GM10266 (cell line): ENCODE data around the gene ELP2.
A peak's percentile ranks its signal among the peaks of the same experiment; 100 is the strongest.

Experiments used
- DNase-seq: peaks from one replicate; pipeline ENCODE4 v3.0.0; 2012; ENCODE audit errors: extremely low spot score
- TF ChIP-seq, protein P1 (sequence below): IDR thresholded peaks from 2 replicates; pipeline ENCODE4 v1.5.1; 2012; ENCODE audit warnings: mild to moderate bottlenecking, low read depth; ENCODE audit not compliant: control insufficient read depth, insufficient read depth; ENCODE audit errors: missing control alignments

Gene ELP2

DNA sequence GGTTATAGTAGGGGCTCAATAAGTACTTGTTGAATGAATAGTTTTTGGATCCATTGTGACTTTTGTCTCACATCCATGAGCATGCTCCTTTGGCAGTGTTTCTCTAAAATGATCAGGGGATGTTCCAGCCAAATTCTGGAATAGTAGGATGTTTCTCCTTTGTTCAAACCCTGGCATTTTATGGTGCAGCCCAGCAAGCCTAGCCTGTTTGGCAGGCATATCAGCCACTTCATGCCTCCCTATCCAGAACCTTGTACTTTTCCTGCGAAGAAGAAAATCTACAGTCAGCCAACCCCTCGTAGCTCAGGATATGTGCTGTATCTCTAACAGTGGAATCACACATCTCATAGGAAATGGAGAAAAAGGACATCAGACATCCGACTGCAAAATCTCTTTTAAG is 35.3 kb upstream of the ELP2 start:
- TF ChIP-seq, protein P1, sequence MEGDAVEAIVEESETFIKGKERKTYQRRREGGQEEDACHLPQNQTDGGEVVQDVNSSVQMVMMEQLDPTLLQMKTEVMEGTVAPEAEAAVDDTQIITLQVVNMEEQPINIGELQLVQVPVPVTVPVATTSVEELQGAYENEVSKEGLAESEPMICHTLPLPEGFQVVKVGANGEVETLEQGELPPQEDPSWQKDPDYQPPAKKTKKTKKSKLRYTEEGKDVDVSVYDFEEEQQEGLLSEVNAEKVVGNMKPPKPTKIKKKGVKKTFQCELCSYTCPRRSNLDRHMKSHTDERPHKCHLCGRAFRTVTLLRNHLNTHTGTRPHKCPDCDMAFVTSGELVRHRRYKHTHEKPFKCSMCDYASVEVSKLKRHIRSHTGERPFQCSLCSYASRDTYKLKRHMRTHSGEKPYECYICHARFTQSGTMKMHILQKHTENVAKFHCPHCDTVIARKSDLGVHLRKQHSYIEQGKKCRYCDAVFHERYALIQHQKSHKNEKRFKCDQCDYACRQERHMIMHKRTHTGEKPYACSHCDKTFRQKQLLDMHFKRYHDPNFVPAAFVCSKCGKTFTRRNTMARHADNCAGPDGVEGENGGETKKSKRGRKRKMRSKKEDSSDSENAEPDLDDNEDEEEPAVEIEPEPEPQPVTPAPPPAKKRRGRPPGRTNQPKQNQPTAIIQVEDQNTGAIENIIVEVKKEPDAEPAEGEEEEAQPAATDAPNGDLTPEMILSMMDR, result no peak
- no peak for DNase-seq

- DNase-seq, result peak; percentile 43
- TF ChIP-seq, protein P1, result peak; percentile 40
Observed at GRCh38 chr18:36095936-36096519, 33.7 kb upstream of the ELP2 start.

DNA sequence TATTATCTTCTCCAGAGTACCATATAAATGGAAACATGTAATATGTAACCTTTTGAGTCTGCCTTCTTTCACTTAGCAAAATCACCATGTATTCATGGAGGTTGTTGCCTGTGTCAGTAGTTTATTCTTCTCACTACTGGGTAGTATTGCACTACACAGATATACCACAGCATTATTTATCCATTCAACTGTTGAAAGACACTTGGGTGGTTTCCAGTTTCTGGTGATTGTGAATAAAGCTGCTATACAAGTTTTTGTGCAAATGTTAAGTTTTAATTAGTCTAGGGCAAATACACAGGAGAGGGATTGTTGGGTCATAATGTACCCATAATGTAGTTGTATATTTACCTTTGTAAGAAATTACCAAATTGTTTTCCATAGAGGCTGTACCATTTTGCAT is 32.7 kb upstream of the ELP2 start:
- no peak for DNase-seq
- TF ChIP-seq, protein P1, result no peak

DNA sequence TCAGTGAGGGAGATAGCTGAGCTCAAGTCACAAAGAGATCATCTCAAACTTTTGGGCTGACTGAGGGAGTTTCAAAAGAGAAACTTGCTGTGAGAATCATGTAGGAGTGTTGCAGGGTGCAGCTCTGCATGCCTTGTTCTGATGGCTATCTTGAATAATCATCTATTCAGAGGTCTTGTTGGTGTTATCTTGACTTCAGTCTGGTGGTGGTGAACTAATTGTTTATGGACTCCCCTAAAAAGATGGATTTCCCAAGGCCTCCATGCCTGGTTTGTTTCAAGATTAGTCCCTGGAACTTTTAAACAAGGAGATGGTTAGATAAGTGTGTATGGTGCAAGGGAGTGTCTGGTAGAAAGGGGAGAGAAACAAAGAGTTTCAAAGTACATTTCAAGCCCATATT is 30.4 kb upstream of the ELP2 start:
- DNase-seq, result no peak
- TF ChIP-seq, protein P1, result no peak

- DNase-seq, result no peak
- TF ChIP-seq, protein P1, result no peak
Observed at GRCh38 chr18:36101943-36102342, 27.8 kb upstream of the ELP2 start.

- DNase-seq, result no peak
- TF ChIP-seq, protein P1, result no peak
Observed at GRCh38 chr18:36104749-36105148, 24.9 kb upstream of the ELP2 start.

- DNase-seq, result no peak
- TF ChIP-seq, protein P1, result no peak
Observed at GRCh38 chr18:36107477-36107876, 22.2 kb upstream of the ELP2 start.
